ENCODE measurements around the gene HBE1.
"Not testable (repeated sequence)": the region's sequence is repeated elsewhere in the genome, so short reads cannot be mapped to it uniquely, and the experiment has no call there.

Gene HBE1

DNA sequence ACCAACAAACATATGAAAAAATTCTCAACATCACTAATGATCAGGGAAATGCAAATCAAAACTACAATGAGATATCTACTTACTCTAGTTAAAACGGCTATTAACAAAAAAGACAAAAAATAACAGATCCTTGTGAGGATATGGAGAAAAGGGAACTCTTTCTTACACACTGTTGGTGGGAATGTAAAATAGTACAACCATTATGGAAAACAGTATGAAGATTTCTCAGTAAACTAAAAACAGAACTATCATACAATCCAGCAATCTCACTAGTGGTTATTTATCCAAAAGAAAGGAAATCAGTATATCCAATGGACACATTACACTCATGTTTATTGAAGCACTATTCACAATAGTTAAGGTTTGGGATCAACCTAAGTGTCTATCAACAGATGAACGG, 3.9 kb downstream of the HBE1 start:
- no peak overlapping the region for H3K4me3 ChIP-seq (ENCODE audit: low read depth, low read length)
- TF ChIP-seq, protein P1, sequence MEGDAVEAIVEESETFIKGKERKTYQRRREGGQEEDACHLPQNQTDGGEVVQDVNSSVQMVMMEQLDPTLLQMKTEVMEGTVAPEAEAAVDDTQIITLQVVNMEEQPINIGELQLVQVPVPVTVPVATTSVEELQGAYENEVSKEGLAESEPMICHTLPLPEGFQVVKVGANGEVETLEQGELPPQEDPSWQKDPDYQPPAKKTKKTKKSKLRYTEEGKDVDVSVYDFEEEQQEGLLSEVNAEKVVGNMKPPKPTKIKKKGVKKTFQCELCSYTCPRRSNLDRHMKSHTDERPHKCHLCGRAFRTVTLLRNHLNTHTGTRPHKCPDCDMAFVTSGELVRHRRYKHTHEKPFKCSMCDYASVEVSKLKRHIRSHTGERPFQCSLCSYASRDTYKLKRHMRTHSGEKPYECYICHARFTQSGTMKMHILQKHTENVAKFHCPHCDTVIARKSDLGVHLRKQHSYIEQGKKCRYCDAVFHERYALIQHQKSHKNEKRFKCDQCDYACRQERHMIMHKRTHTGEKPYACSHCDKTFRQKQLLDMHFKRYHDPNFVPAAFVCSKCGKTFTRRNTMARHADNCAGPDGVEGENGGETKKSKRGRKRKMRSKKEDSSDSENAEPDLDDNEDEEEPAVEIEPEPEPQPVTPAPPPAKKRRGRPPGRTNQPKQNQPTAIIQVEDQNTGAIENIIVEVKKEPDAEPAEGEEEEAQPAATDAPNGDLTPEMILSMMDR (IDR thresholded peaks at IDR 0.05; ENCODE audit: low read depth, low read length): no peak

DNA sequence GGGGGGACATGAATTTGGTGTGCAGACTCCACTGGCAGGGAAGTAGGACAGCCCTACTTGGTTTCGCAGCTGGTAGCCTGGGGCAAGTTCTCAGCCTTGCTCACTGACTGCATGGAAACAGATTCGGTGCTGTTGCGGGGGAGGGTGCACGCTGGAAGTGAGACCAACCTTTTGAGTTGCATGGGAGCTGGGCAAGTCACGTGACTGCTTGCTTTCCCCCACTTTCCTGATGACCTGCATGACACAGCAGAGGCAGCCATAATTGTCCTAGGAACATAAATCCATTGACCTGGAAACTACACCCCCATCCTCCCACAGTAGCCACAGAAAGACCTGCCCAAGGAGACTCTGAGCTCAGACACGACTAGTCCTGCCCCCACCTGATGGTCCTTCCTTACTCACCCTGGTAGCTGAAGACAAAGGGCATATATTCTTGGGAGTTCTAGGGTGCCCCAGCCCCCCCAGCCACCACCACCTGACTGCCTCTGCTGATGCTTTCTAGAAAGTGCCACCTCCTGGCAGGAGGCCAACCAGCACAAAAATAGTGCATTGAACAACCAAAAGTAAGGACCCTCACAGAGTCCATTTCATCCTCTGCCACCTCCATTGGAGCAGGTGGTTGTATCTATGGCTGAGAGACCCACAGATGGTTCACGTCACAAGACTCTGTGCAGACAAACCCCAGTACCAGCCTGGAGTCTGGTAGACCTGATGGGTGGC, 11.0 kb downstream of the HBE1 start:
- no peak overlapping the region for H3K4me3 ChIP-seq (ENCODE audit: low read depth, low read length)
- TF ChIP-seq, protein P1 (IDR thresholded peaks at IDR 0.05; ENCODE audit: low read depth, low read length): no peak

DNA sequence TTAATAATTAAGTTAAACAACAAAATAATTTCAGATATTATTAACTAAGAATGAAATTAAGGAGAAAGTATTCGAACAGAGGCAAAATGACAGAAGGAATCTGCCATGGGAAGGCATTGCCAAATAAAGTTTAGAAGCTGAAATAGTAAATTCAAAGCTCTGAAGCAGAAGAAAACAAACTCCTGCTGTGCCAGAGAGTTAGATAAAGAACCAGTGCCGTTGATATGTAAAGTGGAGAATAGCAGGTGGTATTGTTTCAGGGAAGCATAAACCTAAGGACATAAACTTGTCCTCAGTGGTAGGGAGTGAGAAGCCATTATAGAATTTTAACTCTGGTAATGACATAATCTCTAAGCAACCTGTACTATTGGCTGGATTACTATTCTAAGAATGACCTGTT, 12.4 kb downstream of the HBE1 start:
- TF ChIP-seq, protein P1 (IDR thresholded peaks at IDR 0.05; ENCODE audit: low read depth, low read length): no peak
- H3K4me3 ChIP-seq (ENCODE audit: low read depth, low read length): no peak overlapping the region

DNA sequence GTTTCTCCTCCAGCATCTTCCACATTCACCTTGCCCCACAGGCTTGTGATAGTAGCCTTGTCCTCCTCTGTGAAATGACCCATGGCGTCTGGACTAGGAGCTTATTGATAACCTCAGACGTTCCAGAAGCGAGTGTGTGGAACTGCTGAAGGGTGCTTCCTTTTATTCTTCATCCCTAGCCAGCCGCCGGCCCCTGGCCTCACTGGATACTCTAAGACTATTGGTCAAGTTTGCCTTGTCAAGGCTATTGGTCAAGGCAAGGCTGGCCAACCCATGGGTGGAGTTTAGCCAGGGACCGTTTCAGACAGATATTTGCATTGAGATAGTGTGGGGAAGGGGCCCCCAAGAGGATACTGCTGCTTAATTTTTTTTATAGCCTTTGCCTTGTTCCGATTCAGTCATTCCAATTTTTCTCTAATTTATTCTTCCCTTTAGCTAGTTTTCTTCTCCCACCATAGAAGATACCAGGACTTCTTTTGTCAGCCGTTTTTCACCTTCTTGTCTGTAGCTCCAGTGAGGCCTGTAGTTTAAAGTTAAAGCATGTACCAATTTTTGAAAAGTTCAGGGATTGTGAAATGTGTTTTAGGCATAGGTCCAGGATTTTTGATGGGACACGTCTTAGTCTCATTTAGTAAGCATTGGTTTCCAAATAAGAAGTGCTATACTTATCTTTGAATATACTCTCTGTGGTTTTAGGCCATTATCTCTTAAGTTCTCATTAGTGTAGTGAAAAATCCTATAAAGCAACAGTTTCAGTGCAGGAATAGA, 14.9 kb downstream of the HBE1 start, which contains the start of gene HBG2:
HBG2 (minus strand) TSS at position 136 of the 768 bp plus-strand sequence; CDS start at position 83, 53 bp downstream.
- H3K4me3 ChIP-seq (ENCODE audit: low read depth, low read length): not testable (repeated sequence)

DNA sequence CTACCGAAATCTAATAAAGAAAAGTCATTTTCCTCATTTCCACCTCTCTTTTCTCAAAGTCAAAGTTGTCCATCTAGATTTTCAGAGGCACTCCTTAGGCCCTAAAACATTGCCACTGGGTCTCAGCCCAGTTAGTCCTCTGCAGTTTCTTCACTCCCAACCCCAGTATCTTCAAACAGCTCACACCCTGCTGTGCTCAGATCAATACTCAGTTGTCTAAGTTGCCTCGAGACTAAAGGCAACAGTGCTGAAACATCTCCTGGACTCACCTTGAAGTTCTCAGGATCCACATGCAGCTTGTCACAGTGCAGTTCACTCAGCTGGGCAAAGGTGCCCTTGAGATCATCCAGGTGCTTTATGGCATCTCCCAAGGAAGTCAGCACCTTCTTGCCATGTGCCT, 15.7 kb downstream of the HBE1 start:
- not testable (repeated sequence) for H3K4me3 ChIP-seq (ENCODE audit: low read depth, low read length)

DNA sequence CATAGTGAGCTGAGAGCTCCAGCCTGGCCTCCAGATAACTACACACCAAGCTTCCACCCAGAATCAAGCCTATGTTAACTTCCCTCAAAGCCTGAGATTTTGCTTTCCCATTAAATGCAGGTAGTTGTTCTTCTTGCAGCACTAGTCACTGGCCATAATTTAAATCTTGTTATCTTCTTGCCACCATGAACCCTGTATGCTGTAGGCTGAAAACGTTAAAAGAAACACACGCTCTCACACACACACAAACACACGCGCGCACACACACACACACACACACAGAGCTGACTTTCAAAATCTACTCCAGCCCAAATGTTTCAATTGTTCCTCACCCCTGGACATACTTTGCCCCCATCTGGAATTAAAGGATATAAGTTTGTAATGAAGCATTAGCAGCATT, 16.3 kb downstream of the HBE1 start:
- H3K4me3 ChIP-seq (ENCODE audit: low read depth, low read length): not testable (repeated sequence)

DNA sequence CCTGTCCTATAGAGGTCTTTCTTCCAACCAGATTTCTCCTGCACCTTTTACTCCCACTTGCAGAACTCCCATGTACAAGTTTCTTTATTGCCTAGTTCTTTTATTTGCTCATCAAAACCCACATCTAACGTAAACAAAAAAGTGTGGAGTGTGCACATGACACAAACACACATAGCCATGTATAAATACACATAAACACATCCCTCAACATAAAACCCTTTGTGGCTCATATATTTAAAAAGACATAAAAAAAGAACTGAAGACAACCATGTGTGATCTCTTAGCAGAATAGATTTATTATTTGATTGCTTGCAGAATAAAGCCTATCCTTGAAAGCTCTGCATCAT, 16.9 kb downstream of the HBE1 start:
- no peak overlapping the region for H3K4me3 ChIP-seq (ENCODE audit: low read depth, low read length)
- TF ChIP-seq, protein P1 (IDR thresholded peaks at IDR 0.05; ENCODE audit: low read depth, low read length): no peak

DNA sequence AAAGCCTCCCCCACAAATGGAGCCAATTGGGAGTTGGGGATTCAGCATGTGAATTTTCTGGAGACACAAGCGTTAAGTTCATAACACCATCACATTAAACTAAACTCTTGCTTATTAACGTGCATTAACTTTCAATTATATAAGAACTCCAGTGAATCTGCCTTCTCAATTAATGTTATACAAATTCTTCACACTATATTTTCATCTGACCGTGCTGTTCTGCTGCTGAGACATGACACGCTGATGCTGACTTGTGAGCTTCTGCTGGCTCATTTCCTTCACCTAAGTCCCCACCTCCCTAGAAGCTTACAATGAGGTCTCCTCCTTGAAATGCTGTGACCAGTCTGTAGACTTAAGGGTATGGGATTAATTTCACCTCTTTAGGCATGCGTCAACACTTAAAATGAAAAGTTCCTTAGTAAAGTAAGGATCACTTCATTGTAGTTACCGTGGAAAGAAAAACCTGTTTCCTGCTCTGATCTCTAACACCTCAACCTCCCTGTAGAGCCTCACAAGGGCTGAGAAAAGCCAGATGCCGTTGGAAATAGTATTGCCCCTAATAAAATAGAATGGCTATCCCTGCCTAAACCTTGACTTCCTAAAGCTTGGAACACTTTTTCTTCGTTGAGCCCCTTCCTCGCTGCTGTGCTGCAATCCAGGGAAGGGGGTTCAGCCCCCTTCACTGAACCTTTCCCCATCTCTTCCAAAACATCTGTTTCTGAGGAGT, 17.4 kb downstream of the HBE1 start:
- no peak overlapping the region for H3K4me3 ChIP-seq (ENCODE audit: low read depth, low read length)
- TF ChIP-seq, protein P1 (IDR thresholded peaks at IDR 0.05; ENCODE audit: low read depth, low read length): no peak
